GM12878 (cell line): Measurements from ENCODE around the gene CDYL. TPM values are rescaled to one million over a fixed set of nuclear protein-coding genes. Genes with fewer than 3 reads are reported as not detected.

Source experiments
- ATAC-seq: fragments of 200-7000 bp; cut with Tn5 transposase; 3 replicates; pipeline ENCODE4 v1.9.1; 2020; ENCODE audit warnings: mild to moderate bottlenecking, moderate library complexity
- BruUV-seq: library from RNA; stranded (reverse); fragments of 400-500 nt; replicated peaks from 2 replicates; lab custom pipeline; 2021; lab: Mats Ljungman, UMichigan
- CTCF ChIA-PET: fragments of 300-600 bp; sonication (Branson Sonifier 250); formaldehyde crosslinking; extraction: SDS; loops from one replicate; lab custom pipeline; 2021; ENCODE audit warnings: inconsistent platforms; lab: Yijun Ruan, JAX
- POLR2A ChIA-PET: fragments of 350-600 bp; formaldehyde crosslinking; extraction: SDS; loops from one replicate; lab custom pipeline; 2021; ENCODE audit warnings: inconsistent platforms; lab: Charles Lee
- RAD21 ChIA-PET: fragments of 300-600 bp; sonication (Branson Sonifier 250); formaldehyde crosslinking; loops from one replicate; lab custom pipeline; 2023; ENCODE audit warnings: antibody characterized with exemption; ENCODE audit not compliant: unreplicated experiment; lab: Charles Lee
- SMC1A ChIA-PET: fragments of 300-600 bp; sonication (Branson Sonifier 250); formaldehyde crosslinking; loops from one replicate; lab custom pipeline; 2023; ENCODE audit not compliant: unreplicated experiment, uncharacterized antibody; lab: Charles Lee
- DNase-seq: peaks from one replicate; pipeline ENCODE4 v3.0.0-alpha.2; 2011; ENCODE audit warnings: low read depth, low spot score
- FAIRE-seq: peaks from 3 replicates; lab custom pipeline; 2011; peaks lifted over from hg19 to GRCh38; lab: Jason Lieb, UNC
- H2AFZ ChIP-seq: 2 replicates; pipeline ENCODE4 v1.6.0; 2011; ENCODE audit warnings: low read depth, low read length, control low read depth; ENCODE audit not compliant: control insufficient read depth
- H3K27ac ChIP-seq: 2 replicates; pipeline ENCODE4 v1.5.1; 2011; ENCODE audit warnings: control low read depth; ENCODE audit not compliant: control insufficient read depth, insufficient read depth
- H3K27me3 ChIP-seq, 2 experiments: replicated peaks in 1 of 2; 2 replicates each; pipeline versions ENCODE4 v1.6.0 to v1.6.1; 2011; ENCODE audit warnings: low read length in 1 of 2; ENCODE audit not compliant: control insufficient read depth in 2 of 2, insufficient read depth in 2 of 2
- H3K36me3 ChIP-seq, 2 experiments: 2 replicates each; pipeline ENCODE4 v1.5.1; 2011; ENCODE audit warnings: low read length in 1 of 2; ENCODE audit not compliant: control insufficient read depth in 2 of 2, insufficient read depth in 2 of 2
- H3K4me1 ChIP-seq: 2 replicates; pipeline ENCODE4 v1.6.1; 2011; ENCODE audit warnings: mild to moderate bottlenecking, low read length, moderate library complexity, mixed read lengths; ENCODE audit not compliant: control insufficient read depth, insufficient read depth
- H3K4me2 ChIP-seq: 2 replicates; pipeline ENCODE4 v1.6.0; 2011; ENCODE audit warnings: control low read depth; ENCODE audit not compliant: control insufficient read depth, insufficient read depth
- H3K4me3 ChIP-seq: fragments of 200-600 bp; sonication (generic); 2 replicates; pipeline ENCODE4 v1.5.1; 2016
- H3K79me2 ChIP-seq: 2 replicates; pipeline ENCODE4 v1.6.0; 2011; ENCODE audit warnings: low read length; ENCODE audit not compliant: control insufficient read depth, insufficient read depth
- H3K9ac ChIP-seq: 2 replicates; pipeline ENCODE4 v1.8.0; 2011; ENCODE audit warnings: low read length, control low read depth, mixed read lengths; ENCODE audit not compliant: control insufficient read depth, insufficient read depth
- H3K9me3 ChIP-seq: replicated peaks from 3 replicates; pipeline ENCODE4 v1.5.1; 2011; ENCODE audit warnings: mild to moderate bottlenecking, low read length; ENCODE audit not compliant: control insufficient read depth, insufficient read depth
- H4K20me1 ChIP-seq: 2 replicates; pipeline ENCODE4 v1.6.0; 2011; ENCODE audit not compliant: control insufficient read depth, insufficient read depth
- JUNB ChIP-seq: IDR thresholded peaks from 2 replicates; pipeline ENCODE4 v1.6.1; 2016; ENCODE audit warnings: antibody characterized with exemption, mild to moderate bottlenecking
- KDM1A ChIP-seq: fragments of 200-600 bp; sonication (generic); IDR thresholded peaks from 2 replicates; pipeline ENCODE4 v1.6.1; 2016; ENCODE audit warnings: borderline replicate concordance
- MEF2A ChIP-seq: IDR thresholded peaks from 2 replicates; pipeline ENCODE4 v1.6.1; 2011; ENCODE audit warnings: low read depth, mild to moderate bottlenecking, low read length, moderate library complexity; ENCODE audit not compliant: insufficient read depth
- NFIC ChIP-seq: IDR thresholded peaks from 2 replicates; pipeline ENCODE4 v1.6.1; 2012; ENCODE audit warnings: low read depth, mild to moderate bottlenecking, inconsistent platforms, low read length, moderate library complexity
- NFXL1 ChIP-seq: fragments of 450-650 bp; IDR thresholded peaks from 2 replicates; pipeline ENCODE4 v1.6.1; 2017; ENCODE audit warnings: antibody characterized with exemption, mild to moderate bottlenecking, borderline replicate concordance
- NFYB ChIP-seq: IDR thresholded peaks from 2 replicates; pipeline ENCODE4 v1.6.1; 2011; ENCODE audit warnings: low read depth, mild to moderate bottlenecking, low read length, improper control_type of control experiment, moderate library complexity; ENCODE audit not compliant: insufficient read depth
- SIN3A ChIP-seq: IDR thresholded peaks from 2 replicates; pipeline ENCODE4 v1.6.1; 2012; ENCODE audit warnings: low read depth, low read length, improper control_type of control experiment
- SP1 ChIP-seq: IDR thresholded peaks from one replicate; pipeline ENCODE4 v1.6.1; 2011; ENCODE audit warnings: low read depth, low read length
- STAT3 ChIP-seq: IDR thresholded peaks from 2 replicates; pipeline ENCODE4 v1.6.1; 2011; ENCODE audit warnings: low read depth, low read length, improper control_type of control experiment
- WGBS: methylation state at CpG from one replicate; pipeline ENCODE4 v1.1.6; 2016; ENCODE audit warnings: low lambda C conversion rate; ENCODE audit not compliant: insufficient replicate concordance, insufficient coverage; ENCODE audit errors: missing lambda C conversion rate; 5-methylcytosine and 5-hydroxymethylcytosine counted together
- in situ Hi-C: fragments of 300-500 bp; cut with MboI; formaldehyde crosslinking; loops from 9 replicates; pipeline ENCODE4 v1.14.3; 2018; ENCODE audit warnings: mixed read lengths
- intact Hi-C: fragments of 100-400 bp; cut with micrococcal nuclease; formaldehyde crosslinking; loops from one replicate; pipeline ENCODE4 v1.14.2; 2022; ENCODE audit not compliant: unreplicated experiment
- polyA plus RNA-seq, 11 experiments: library from polyadenylated mRNA; depleted of rRNA in 4 of 11; unstranded in 6 of 11; stranded (reverse) in 5 of 11; fragments of >200 nt; fragmentation: Nextera tagmentation in 4 of 11; fragmentation: Illumina TruSeq in 1 of 11; extraction: Ambion mirVana in 4 of 11; extraction: Trizol in 1 of 11; gene quantifications; 1 replicate in 1 of 11; 2 replicates in 10 of 11; pipeline versions ENCODE4 v1.2.1 to v1.2.3, GENCODE V29; 2011 to 2016; ENCODE audit warnings: inconsistent platforms in 2 of 11, missing spikeins in 2 of 11, low read depth in 1 of 11
- total RNA-seq, 4 experiments: library from RNA; depleted of rRNA in 3 of 4; stranded (reverse); fragments of >200 nt in 3 of 4; fragmentation: Illumina TruSeq in 1 of 4; extraction: Trizol in 1 of 4; gene quantifications; 2 replicates each; pipeline versions ENCODE4 v1.2.1 to v1.2.3, GENCODE V29; 2013 to 2021
- TF ChIP-seq, protein P1 (sequence below): fragments of 450-650 bp; formaldehyde crosslinking; IDR thresholded peaks from 2 replicates; pipeline ENCODE4 v1.4.0; 2020; ENCODE audit warnings: mild to moderate bottlenecking, moderate library complexity
- TF ChIP-seq, protein P2 (sequence below): IDR thresholded peaks from 2 replicates; pipeline ENCODE4 v1.6.1; 2012; ENCODE audit warnings: low read depth, low read length, improper control_type of control experiment

CDYL gene
- total and polyA plus RNA-seq, 10 of the 15 experiments (the other 5 are each of a cell fraction or from before 2014, with no cell fraction given), result 9.3 to 61.2 (median 28.5) TPM

DNA sequence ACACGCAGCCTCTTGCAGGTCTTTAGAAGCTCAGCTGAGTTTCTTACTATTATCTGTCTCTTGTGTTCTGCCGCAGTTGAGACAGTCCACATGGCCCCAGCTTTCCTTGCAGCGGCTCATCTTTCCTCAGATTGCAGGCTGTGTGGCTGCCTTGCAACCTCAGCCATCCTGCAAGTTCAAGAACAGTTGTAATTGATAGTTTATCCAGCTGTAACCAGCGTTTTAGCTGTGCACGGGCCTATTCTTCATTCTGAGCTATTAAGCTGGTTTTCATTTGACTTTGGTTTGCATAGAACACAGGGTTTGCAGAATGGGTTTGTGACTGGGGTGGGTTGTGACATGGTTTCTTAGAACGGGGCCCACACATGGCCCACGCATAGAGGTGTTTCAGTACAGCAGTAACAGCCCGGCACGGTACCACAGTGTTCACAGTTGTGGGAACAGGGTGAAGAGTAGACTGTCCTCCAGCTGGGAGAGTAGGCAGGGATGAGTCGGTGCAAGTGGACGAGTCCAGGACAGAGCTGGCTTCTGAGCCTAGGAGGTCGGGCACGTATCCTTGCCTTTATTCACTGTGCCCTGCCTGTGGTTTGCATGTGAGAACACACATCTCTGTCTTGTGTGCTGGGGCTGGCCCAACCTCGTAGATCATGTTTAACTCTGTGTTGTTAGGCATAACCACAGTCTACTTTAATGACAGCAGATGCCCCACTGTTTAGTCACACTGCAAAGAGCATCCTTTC is 138.4 kb downstream of the CDYL start:
- intact Hi-C loops (no loop called here), in situ Hi-C loops (no loop called here)
- Histone ChIP-seq H3K9me3 (no peaks in the 10 kb centered on the region), H3K4me2 (no peak overlapping the region), H2AFZ (no peak overlapping the region), H3K4me3 (no peak overlapping the region), H3K9ac (no peak overlapping the region), H3K27ac (no peak overlapping the region), H3K79me2 (peaks cover 11% of the 10 kb centered on the region), H4K20me1 (no peaks in the 10 kb centered on the region), H3K36me3 (peaks cover 3 to 15% of the 10 kb centered on the region in 2 experiments), H3K27me3 (no peaks in the 10 kb centered on the region), H3K4me1 (peaks cover 5% of the 10 kb centered on the region)
- ChIA-PET SMC1A (interaction anchor here (0.9 kb wide), 1 partner anchor 14 kb away, joined by 3 read pairs; no protein-coding TSS in a partner anchor), RAD21 (interaction anchor here (0.5 kb wide), 1 partner anchor 135 kb away, joined by 3 read pairs; no protein-coding TSS in a partner anchor), POLR2A (no interaction called here), CTCF (no interaction called here)
- ATAC-seq, result peak; percentile 38
- BruUV-seq, result no TSS peak
- DNase-seq, result no peak
- TF ChIP-seq JUNB (no peak), NFYB (no peak), MEF2A (no peak), KDM1A (no peak), NFIC (no peak), SIN3A (no peak), STAT3 (no peak), SP1 (no peak), NFXL1 (no peak)
- TF ChIP-seq, protein P1, sequence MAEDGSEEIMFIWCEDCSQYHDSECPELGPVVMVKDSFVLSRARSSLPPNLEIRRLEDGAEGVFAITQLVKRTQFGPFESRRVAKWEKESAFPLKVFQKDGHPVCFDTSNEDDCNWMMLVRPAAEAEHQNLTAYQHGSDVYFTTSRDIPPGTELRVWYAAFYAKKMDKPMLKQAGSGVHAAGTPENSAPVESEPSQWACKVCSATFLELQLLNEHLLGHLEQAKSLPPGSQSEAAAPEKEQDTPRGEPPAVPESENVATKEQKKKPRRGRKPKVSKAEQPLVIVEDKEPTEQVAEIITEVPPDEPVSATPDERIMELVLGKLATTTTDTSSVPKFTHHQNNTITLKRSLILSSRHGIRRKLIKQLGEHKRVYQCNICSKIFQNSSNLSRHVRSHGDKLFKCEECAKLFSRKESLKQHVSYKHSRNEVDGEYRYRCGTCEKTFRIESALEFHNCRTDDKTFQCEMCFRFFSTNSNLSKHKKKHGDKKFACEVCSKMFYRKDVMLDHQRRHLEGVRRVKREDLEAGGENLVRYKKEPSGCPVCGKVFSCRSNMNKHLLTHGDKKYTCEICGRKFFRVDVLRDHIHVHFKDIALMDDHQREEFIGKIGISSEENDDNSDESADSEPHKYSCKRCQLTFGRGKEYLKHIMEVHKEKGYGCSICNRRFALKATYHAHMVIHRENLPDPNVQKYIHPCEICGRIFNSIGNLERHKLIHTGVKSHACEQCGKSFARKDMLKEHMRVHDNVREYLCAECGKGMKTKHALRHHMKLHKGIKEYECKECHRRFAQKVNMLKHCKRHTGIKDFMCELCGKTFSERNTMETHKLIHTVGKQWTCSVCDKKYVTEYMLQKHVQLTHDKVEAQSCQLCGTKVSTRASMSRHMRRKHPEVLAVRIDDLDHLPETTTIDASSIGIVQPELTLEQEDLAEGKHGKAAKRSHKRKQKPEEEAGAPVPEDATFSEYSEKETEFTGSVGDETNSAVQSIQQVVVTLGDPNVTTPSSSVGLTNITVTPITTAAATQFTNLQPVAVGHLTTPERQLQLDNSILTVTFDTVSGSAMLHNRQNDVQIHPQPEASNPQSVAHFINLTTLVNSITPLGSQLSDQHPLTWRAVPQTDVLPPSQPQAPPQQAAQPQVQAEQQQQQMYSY (CRISPR knock-in tag), result no peak
- TF ChIP-seq, protein P2, sequence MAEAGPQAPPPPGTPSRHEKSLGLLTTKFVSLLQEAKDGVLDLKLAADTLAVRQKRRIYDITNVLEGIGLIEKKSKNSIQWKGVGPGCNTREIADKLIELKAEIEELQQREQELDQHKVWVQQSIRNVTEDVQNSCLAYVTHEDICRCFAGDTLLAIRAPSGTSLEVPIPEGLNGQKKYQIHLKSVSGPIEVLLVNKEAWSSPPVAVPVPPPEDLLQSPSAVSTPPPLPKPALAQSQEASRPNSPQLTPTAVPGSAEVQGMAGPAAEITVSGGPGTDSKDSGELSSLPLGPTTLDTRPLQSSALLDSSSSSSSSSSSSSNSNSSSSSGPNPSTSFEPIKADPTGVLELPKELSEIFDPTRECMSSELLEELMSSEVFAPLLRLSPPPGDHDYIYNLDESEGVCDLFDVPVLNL, result no peak
- no peak for FAIRE-seq
- WGBS, result 63% methylated on average over 14 of the region's 14 CpGs
